Mucosa of rectum (tissue), 2 donors: ENCODE data around the gene TUBA4A.
A peak's percentile ranks its signal among the peaks of the same experiment; 100 is the strongest.

ENCODE experiments used
- H3K27ac ChIP-seq, 2 donors: one replicate each; pipeline ENCODE4 v1.7.0; 2013; ENCODE audit warnings: inconsistent platforms in 2 of 2, low read depth in 2 of 2, low read length in 2 of 2
- H3K27me3 ChIP-seq, 2 donors: one replicate each; pipeline ENCODE4 v1.7.0; 2013; ENCODE audit warnings: low read length in 2 of 2; ENCODE audit not compliant: control insufficient read depth in 2 of 2, insufficient read depth in 2 of 2
- H3K36me3 ChIP-seq, 2 donors: one replicate each; pipeline ENCODE4 v1.7.0; 2013; ENCODE audit warnings: low read length in 2 of 2; ENCODE audit not compliant: control insufficient read depth in 2 of 2, insufficient read depth in 2 of 2
- H3K4me1 ChIP-seq, 2 donors: one replicate each; pipeline ENCODE4 v1.7.0; 2013; ENCODE audit warnings: low read length in 2 of 2, mild to moderate bottlenecking in 1 of 2; ENCODE audit not compliant: control insufficient read depth in 2 of 2, insufficient read depth in 2 of 2
- H3K4me3 ChIP-seq, 2 donors: one replicate each; pipeline ENCODE4 v1.7.0; 2013; ENCODE audit warnings: low read length in 2 of 2
- H3K9ac ChIP-seq, 2 donors: one replicate each; pipeline ENCODE4 v1.7.0; 2013; ENCODE audit warnings: low read length in 2 of 2, low read depth in 1 of 2, mild to moderate bottlenecking in 1 of 2
- H3K9me3 ChIP-seq, 2 donors: one replicate each; pipeline ENCODE4 v1.7.0; 2013; ENCODE audit warnings: low read length in 2 of 2; ENCODE audit not compliant: control insufficient read depth in 2 of 2
- donor health status: healthy.
- donor health status: Normal muscosa, but diverticular disease.

The TUBA4A gene

GRCh38 chr2:219294356-219295351 lies 40.9 kb upstream of the TUBA4A start:
- H3K27ac ChIP-seq, result peak overlapping the region; percentile 6 to 38
- H3K9me3 ChIP-seq, result no peaks in the 10 kb centered on the region
- peaks cover 0 to 4% of the 10 kb centered on the region in 2 donors for H3K27me3 ChIP-seq
- H3K9ac ChIP-seq, result peak overlapping the region; percentile 65 to 82
- peaks cover 0 to 9% of the 10 kb centered on the region in 2 donors for H3K4me1 ChIP-seq
- peak overlapping the region; percentile 70 to 73 for H3K4me3 ChIP-seq
- H3K36me3 ChIP-seq, result no peaks in the 10 kb centered on the region

GRCh38 chr2:219293736-219294231 lies 40.1 kb upstream of the TUBA4A start:
- peaks cover 0 to 4% of the 10 kb centered on the region in 2 donors for H3K27me3 ChIP-seq
- H3K27ac ChIP-seq, result no peak overlapping the region
- no peaks in the 10 kb centered on the region for H3K9me3 ChIP-seq
- no peak overlapping the region for H3K4me3 ChIP-seq
- no peaks in the 10 kb centered on the region for H3K36me3 ChIP-seq
- peaks cover 0 to 6% of the 10 kb centered on the region in 2 donors for H3K4me1 ChIP-seq
- no peak overlapping the region for H3K9ac ChIP-seq

GRCh38 chr2:219292616-219293015 lies 38.9 kb upstream of the TUBA4A start:
- peaks cover 0 to 2% of the 10 kb centered on the region in 2 donors for H3K27me3 ChIP-seq
- H3K9me3 ChIP-seq, result no peaks in the 10 kb centered on the region
- no peaks in the 10 kb centered on the region for H3K36me3 ChIP-seq
- no peak overlapping the region for H3K27ac ChIP-seq
- peaks cover 0 to 5% of the 10 kb centered on the region in 2 donors for H3K4me1 ChIP-seq
- no peak overlapping the region for H3K9ac ChIP-seq
- H3K4me3 ChIP-seq, result no peak overlapping the region

- H3K27ac ChIP-seq, result no peak overlapping the region
These were observed 38.3 kb upstream of the TUBA4A start for GRCh38 chr2:219291910-219292490.

GRCh38 chr2:219291394-219291793 lies 37.7 kb upstream of the TUBA4A start:
- Histone ChIP-seq H3K9me3 (no peaks in the 10 kb centered on the region), H3K4me3 (no peak overlapping the region), H3K27me3 (peaks cover 0 to 2% of the 10 kb centered on the region in 2 donors), H3K9ac (no peak overlapping the region), H3K4me1 (peaks cover 0 to 5% of the 10 kb centered on the region in 2 donors), H3K36me3 (no peaks in the 10 kb centered on the region), H3K27ac (no peak overlapping the region)

More at GRCh38 chr2:219291910-219292490, 38.3 kb upstream of the TUBA4A start:
- H3K9ac ChIP-seq, result no peak overlapping the region
- no peaks in the 10 kb centered on the region for H3K9me3 ChIP-seq
- peaks cover 0 to 2% of the 10 kb centered on the region in 2 donors for H3K27me3 ChIP-seq
- no peak overlapping the region for H3K4me3 ChIP-seq
- H3K36me3 ChIP-seq, result no peaks in the 10 kb centered on the region
- H3K4me1 ChIP-seq, result peaks cover 0 to 5% of the 10 kb centered on the region in 2 donors

GRCh38 chr2:219290381-219291171 lies 36.9 kb upstream of the TUBA4A start:
- Histone ChIP-seq H3K4me3 (no peak overlapping the region), H3K27ac (no peak overlapping the region), H3K9ac (no peak overlapping the region), H3K9me3 (no peaks in the 10 kb centered on the region), H3K36me3 (peaks cover 0 to 2% of the 10 kb centered on the region in 2 donors), H3K4me1 (peaks cover 0 to 5% of the 10 kb centered on the region in 2 donors), H3K27me3 (no peaks in the 10 kb centered on the region)

GRCh38 chr2:219289537-219290361 lies 36.0 kb upstream of the TUBA4A start:
- no peak overlapping the region for H3K27ac ChIP-seq
- H3K27me3 ChIP-seq, result no peaks in the 10 kb centered on the region
- H3K36me3 ChIP-seq, result peaks cover 0 to 6% of the 10 kb centered on the region in 2 donors
- peaks cover 0 to 5% of the 10 kb centered on the region in 2 donors for H3K4me1 ChIP-seq
- H3K9me3 ChIP-seq, result no peaks in the 10 kb centered on the region
- no peak overlapping the region for H3K4me3 ChIP-seq
- H3K9ac ChIP-seq, result no peak overlapping the region

- H3K9me3 ChIP-seq, result no peaks in the 10 kb centered on the region
- no peaks in the 10 kb centered on the region for H3K27me3 ChIP-seq
- peaks cover 5 to 11% of the 10 kb centered on the region in 2 donors for H3K36me3 ChIP-seq
- no peak overlapping the region for H3K9ac ChIP-seq
- H3K27ac ChIP-seq, result no peak overlapping the region
- peaks cover 0 to 1% of the 10 kb centered on the region in 2 donors for H3K4me1 ChIP-seq
- no peak overlapping the region for H3K4me3 ChIP-seq
These were observed 35.4 kb upstream of the TUBA4A start for GRCh38 chr2:219289195-219289536.

- H3K4me1 ChIP-seq, result no peaks in the 10 kb centered on the region
- H3K36me3 ChIP-seq, result peaks cover 13 to 23% of the 10 kb centered on the region in 2 donors
- no peak overlapping the region for H3K27ac ChIP-seq
- no peak overlapping the region for H3K4me3 ChIP-seq
- no peaks in the 10 kb centered on the region for H3K27me3 ChIP-seq
- H3K9me3 ChIP-seq, result no peaks in the 10 kb centered on the region
- no peak overlapping the region for H3K9ac ChIP-seq
These were observed 34.0 kb upstream of the TUBA4A start for GRCh38 chr2:219287580-219288265.
